COR-L47 (cell line): ENCODE measurements around the gene KRTAP29-1.

ENCODE experiments used
- DNase-seq: peaks from one replicate; lab custom pipeline; 2025; lab: John Stamatoyannopoulos, UW

Gene KRTAP29-1

GRCh38 chr17:41328207-41328606 is 25.6 kb upstream of the KRTAP29-1 start:
- no peak for DNase-seq

- no peak for DNase-seq
Measured at GRCh38 chr17:41327411-41328120, 24.9 kb upstream of the KRTAP29-1 start.

- DNase-seq: no peak
Measured at GRCh38 chr17:41326173-41327145, 23.8 kb upstream of the KRTAP29-1 start.

GRCh38 chr17:41325611-41326010 is 23.0 kb upstream of the KRTAP29-1 start:
- no peak for DNase-seq

GRCh38 chr17:41325126-41325525 is 22.5 kb upstream of the KRTAP29-1 start:
- no peak for DNase-seq

GRCh38 chr17:41324180-41325075 is 21.8 kb upstream of the KRTAP29-1 start:
- DNase-seq: peak; percentile 46

GRCh38 chr17:41322903-41323895 is 20.5 kb upstream of the KRTAP29-1 start:
- DNase-seq: no peak

- DNase-seq: peak; percentile 29
Measured at GRCh38 chr17:41322094-41322902, 19.6 kb upstream of the KRTAP29-1 start.

GRCh38 chr17:41318231-41318630 is 15.6 kb upstream of the KRTAP29-1 start:
- DNase-seq: no peak

- DNase-seq: peak; percentile 11
Measured at GRCh38 chr17:41315814-41316445, 13.3 kb upstream of the KRTAP29-1 start.

- DNase-seq: no peak
Measured at GRCh38 chr17:41315204-41315794, 12.6 kb upstream of the KRTAP29-1 start, which contains the start of gene KRTAP17-1. KRTAP17-1 (minus strand) TSS chr17:41315710; CDS start chr17:41315650, 60 bp downstream.

GRCh38 chr17:41311111-41311510 is 8.5 kb upstream of the KRTAP29-1 start:
- DNase-seq: no peak

- no peak for DNase-seq
Measured at GRCh38 chr17:41308918-41309359, 6.3 kb upstream of the KRTAP29-1 start, which contains the start of gene KRTAP16-1. KRTAP16-1 (minus strand) TSS chr17:41309309; CDS start chr17:41309253, 56 bp downstream.

GRCh38 chr17:41308251-41308917 is 5.7 kb upstream of the KRTAP29-1 start:
- DNase-seq: peak; percentile 82

- peak; percentile 8 for DNase-seq
Measured at GRCh38 chr17:41307647-41308046, 5.0 kb upstream of the KRTAP29-1 start.

GRCh38 chr17:41304091-41304490 is 1.4 kb upstream of the KRTAP29-1 start:
- DNase-seq: no peak

GRCh38 chr17:41302981-41303380 is 330 bp upstream of the KRTAP29-1 start:
- DNase-seq: no peak

GRCh38 chr17:41301204-41301790 is 1.4 kb downstream of the KRTAP29-1 start:
- no peak for DNase-seq
